Head of caudate nucleus (tissue), 42 donors: ENCODE measurements around the gene CRYGN.

Experiments used
- DNase-seq, 42 donors: peaks; one replicate each; pipeline versions ENCODE4 v3.0.0 to v3.0.0-alpha.2; 2020 to 2021; ENCODE audit warnings: mixed read lengths in 7 of 42
- intact Hi-C: fragments of 100-400 bp; cut with DNase I; formaldehyde crosslinking; loops from one replicate; pipeline ENCODE4 v1.15.0; 2022

CRYGN gene

GRCh38 chr7:151399305-151399601, 40.7 kb downstream of the CRYGN start:
- intact Hi-C loops, result no loop called here
- DNase-seq, result no peak

GRCh38 chr7:151398446-151399304, 41.3 kb downstream of the CRYGN start:
- no peak for DNase-seq
- intact Hi-C loops, result no loop called here

GRCh38 chr7:151397026-151397425, 42.9 kb downstream of the CRYGN start:
- no peak for DNase-seq
- intact Hi-C loops, result no loop called here

GRCh38 chr7:151396328-151396970, 43.5 kb downstream of the CRYGN start:
- intact Hi-C loops, result no loop called here
- no peak for DNase-seq

- DNase-seq, result no peak
- intact Hi-C loops, result no loop called here
Observed at GRCh38 chr7:151395036-151395367, 44.9 kb downstream of the CRYGN start.

GRCh38 chr7:151394076-151395035, 45.6 kb downstream of the CRYGN start:
- intact Hi-C loops, result no loop called here

GRCh38 chr7:151393031-151393977, 46.6 kb downstream of the CRYGN start:
- DNase-seq, result no peak
- intact Hi-C loops, result no loop called here

More at GRCh38 chr7:151394076-151395035, 45.6 kb downstream of the CRYGN start:
- no peak for DNase-seq

GRCh38 chr7:151392426-151392825, 47.5 kb downstream of the CRYGN start:
- intact Hi-C loops, result no loop called here
- DNase-seq, result no peak

- no peak for DNase-seq
- intact Hi-C loops, result no loop called here
Observed at GRCh38 chr7:151392002-151392401, 47.9 kb downstream of the CRYGN start.

GRCh38 chr7:151391358-151391730, 48.6 kb downstream of the CRYGN start:
- intact Hi-C loops, result no loop called here
- no peak for DNase-seq

GRCh38 chr7:151390598-151391357, 49.2 kb downstream of the CRYGN start:
- intact Hi-C loops, result no loop called here
- DNase-seq, result no peak

- intact Hi-C loops, result no loop called here
- no peak for DNase-seq
Observed at GRCh38 chr7:151389768-151390597, 50.0 kb downstream of the CRYGN start.

GRCh38 chr7:151389096-151389767, 50.7 kb downstream of the CRYGN start:
- no peak for DNase-seq
- intact Hi-C loops, result no loop called here

GRCh38 chr7:151388430-151388829, 51.5 kb downstream of the CRYGN start:
- intact Hi-C loops, result no loop called here
- DNase-seq, result no peak

- DNase-seq, result no peak
- intact Hi-C loops, result no loop called here
Observed at GRCh38 chr7:151388007-151388297, 52.0 kb downstream of the CRYGN start.

- DNase-seq, result no peak
- intact Hi-C loops, result no loop called here
Observed at GRCh38 chr7:151387161-151388006, 52.6 kb downstream of the CRYGN start.
